GM19467 (cell line): Measurements from ENCODE around the gene ARHGAP26.
"Not testable (repeated sequence)": the region's sequence is repeated elsewhere in the genome, so short reads cannot be mapped to it uniquely, and the experiment has no call there.

ENCODE experiments used
- ATAC-seq: cut with Tn5 transposase; IDR thresholded peaks from one replicate; pipeline ENCODE4 v1.9.1; 2021; ENCODE audit warnings: mild to moderate bottlenecking, moderate library complexity; ENCODE audit not compliant: unreplicated experiment

Gene ARHGAP26

GRCh38 chr5:142976861-142977260 lies 206.7 kb downstream of the ARHGAP26 start:
- no peak for ATAC-seq

GRCh38 chr5:142977363-142978051 lies 207.3 kb downstream of the ARHGAP26 start:
- ATAC-seq, result peak; percentile 68

DNA sequence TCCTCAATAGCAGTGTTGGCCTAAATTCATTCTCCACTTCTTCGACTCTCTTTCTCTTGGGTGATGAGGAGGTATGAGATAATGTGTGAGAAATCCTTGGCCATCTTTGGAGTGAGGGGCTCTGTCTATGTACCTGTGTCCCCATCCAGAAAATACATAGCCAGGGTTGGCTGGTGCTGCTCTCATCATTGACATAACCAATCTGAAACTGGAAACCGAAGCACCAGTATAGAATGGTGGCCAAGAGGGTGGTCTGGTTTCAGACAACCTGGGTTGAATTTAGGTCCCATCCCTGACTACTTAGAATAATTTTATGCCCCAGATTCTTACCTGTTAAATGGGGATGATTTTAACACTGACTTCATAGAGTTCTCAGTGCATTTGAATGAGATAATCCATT lies 208.1 kb downstream of the ARHGAP26 start:
- no peak for ATAC-seq

DNA sequence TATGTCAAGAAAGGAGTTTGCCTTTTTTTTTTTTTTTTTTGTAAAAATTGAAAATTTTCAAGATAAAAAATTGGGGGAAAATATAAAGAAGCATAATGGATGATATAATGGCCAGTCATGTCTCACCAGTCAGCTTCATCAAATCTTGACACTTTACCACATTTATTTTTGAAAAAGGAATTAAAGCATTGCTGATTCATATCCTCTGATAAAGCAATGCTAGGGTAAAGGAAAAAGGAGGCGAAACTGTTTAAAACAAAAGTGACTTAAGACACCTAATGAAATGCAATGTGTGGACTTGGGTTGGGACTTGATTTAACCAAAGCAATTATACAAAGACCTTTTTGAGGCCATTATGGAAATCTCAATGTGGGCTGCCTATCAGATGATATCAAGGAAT lies 208.5 kb downstream of the ARHGAP26 start:
- no peak for ATAC-seq

DNA sequence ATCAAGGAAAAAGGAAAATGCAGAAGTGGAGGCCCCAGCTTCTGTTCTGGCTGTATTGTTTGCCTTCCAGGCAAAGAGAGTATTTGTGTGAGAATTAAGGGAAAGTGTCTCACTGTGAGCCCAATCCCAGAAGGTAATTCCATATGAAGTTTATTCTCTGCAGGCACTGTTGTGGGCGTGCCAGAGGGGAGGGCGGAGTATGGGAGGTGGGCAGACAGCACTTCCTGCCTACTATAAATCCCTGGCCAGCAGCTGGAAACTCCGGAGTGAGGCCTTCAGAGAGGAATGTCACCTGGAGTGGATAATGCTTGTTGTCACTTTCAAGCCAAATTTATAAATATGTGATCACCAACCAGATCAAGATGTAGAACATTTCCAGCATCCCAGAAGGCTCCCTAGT lies 209.5 kb downstream of the ARHGAP26 start:
- no peak for ATAC-seq

DNA sequence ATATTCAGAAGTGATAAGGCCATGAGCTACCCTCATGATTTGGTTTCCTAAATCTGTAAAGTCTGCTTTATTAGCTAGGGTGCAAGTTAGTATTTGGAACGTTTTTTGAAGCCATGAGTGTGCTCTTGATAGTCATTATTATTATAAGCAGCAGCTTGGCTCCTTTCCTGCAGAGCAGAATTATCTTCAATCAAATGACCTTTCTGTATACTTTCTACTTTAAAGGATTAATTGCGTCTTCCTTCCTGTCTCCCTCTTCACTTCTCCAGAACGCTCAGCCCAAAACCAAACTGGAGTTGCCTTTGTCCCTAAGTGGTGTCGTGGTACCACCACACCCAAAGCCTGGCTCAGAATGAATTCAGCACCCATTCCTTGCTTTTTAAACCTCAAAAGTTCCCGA lies 211.3 kb downstream of the ARHGAP26 start:
- no peak for ATAC-seq

GRCh38 chr5:142981886-142982820 lies 212.0 kb downstream of the ARHGAP26 start:
- no peak for ATAC-seq

DNA sequence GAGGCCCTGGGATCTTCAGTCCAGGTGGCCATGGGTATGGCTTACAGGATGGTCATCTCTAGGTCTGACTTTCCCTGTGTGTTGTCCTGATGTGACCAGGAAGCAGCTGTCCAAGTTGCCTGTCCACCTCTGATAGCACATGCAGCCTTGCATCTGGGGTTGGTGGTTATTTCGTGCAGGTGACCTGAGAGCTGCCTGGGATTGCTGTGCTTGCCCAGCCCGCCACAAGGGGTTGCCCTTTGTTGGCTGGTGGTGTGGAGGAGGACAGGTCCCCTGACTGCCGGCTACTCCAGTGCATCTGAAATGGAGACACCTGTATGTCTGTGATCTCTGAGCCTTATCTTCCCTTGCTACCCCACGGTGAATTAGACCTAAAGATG lies 212.6 kb downstream of the ARHGAP26 start:
- no peak for ATAC-seq

DNA sequence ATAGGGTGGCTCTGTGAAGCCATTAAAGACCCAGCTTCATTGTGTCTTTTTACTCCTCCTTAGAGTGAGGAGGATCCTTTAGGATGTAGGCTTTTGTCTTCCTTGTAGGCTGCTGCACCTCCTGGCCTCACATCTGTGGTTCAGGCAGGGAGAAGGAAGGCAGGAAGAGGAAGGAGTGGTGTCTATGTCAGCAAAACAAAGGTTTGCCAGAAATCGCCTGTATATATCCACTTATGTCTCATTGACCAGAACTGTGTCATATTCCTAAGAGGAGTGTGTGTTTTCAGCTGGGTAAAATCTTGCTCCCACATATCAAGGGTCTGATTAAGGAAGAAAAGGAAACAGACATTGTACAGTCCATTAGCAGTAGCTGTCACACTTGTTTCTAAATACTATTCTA lies 213.8 kb downstream of the ARHGAP26 start:
- ATAC-seq, result no peak

- ATAC-seq, result no peak
Observed at GRCh38 chr5:142984525-142984924, 214.3 kb downstream of the ARHGAP26 start.

GRCh38 chr5:142989270-142989669 lies 219.1 kb downstream of the ARHGAP26 start:
- ATAC-seq, result not testable (repeated sequence)

- ATAC-seq, result not testable (repeated sequence)
Observed at GRCh38 chr5:142990073-142990472, 219.9 kb downstream of the ARHGAP26 start.

- ATAC-seq, result no peak
Observed at GRCh38 chr5:142994218-142994617, 224.0 kb downstream of the ARHGAP26 start.

DNA sequence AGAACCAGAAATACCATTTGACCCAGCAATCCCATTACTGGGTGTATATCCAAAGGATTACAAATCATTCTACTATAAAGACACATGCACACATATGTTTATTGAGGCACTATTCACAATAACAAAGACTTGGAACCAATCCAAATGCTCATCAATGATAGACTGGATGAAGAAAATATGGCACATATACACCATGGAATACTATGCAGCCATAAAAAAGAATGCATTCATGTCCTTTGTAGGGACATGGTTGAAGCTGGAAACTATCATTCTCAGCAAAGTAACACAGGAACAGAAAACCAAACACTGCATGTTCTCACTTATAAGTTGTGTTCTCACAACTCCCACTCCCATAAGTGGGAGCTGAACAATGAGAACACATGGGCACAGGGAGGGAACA lies 225.4 kb downstream of the ARHGAP26 start:
- not testable (repeated sequence) for ATAC-seq

DNA sequence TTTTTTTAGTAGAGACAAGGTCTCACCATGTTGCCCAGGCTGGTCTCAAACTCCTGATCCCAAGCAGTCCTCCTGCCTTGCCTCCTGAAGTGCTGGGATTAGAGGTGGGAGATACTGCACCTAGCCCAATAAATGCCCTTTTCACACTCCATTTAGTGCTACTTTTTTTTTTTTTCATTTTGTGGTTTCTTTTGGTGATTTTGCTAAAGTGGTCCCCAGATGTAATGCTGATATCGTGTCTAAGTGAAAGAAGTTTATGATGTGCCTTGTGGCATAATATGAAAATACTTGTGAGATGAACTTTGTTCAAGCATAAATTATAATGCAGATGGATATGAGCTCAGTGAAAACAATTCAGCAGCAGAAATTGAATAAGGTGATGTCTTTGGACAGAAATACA lies 227.4 kb downstream of the ARHGAP26 start:
- no peak for ATAC-seq

- ATAC-seq, result no peak
Observed at GRCh38 chr5:142998316-142999020, 228.3 kb downstream of the ARHGAP26 start.

- not testable (repeated sequence) for ATAC-seq
Observed at GRCh38 chr5:143000551-143000950, 230.4 kb downstream of the ARHGAP26 start.

DNA sequence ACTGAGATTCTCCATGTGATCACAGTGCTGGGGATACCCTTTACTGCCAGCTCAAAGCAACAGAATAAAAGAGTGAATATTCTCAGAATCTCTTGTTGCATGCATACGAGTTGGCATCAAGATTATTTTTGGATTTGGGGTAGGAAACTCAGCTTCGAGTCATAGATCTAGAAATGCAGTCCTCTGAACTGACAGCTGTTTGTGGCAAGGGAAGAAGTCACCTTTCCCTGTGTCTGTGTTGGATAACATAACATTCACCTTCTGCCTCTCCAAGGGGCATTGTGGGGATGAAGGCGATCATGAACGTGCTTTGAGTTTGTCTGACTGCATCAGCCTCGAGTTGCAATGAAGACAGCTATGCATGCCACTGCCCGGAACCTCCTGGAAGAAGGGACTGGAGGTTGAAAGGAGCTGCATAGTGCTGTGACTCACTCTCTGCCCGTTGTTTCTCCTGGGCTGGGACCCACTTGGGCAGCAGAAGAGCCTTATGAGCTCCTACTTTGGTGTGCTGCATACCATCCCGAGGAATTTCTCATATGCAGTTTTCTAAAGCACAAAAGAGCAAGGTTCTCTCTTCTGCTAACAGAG lies 231.7 kb downstream of the ARHGAP26 start:
- no peak for ATAC-seq

- peak; percentile 70 for ATAC-seq
Observed at GRCh38 chr5:143002459-143003327, 232.5 kb downstream of the ARHGAP26 start.

DNA sequence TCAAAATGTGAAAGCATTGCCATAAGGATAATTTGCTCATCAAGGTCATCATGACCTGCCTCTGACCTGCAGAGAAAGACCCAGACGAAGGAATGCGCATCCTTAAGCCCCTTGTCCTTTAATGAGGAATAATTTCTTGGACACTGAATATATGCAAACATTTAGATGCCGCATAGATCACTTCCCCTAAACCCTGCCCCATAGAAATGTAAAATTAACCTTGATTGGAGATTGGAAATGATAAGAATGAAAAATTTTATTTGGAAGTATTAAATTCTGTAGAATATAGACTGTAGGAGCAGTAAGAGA lies 233.1 kb downstream of the ARHGAP26 start:
- no peak for ATAC-seq
